ENCODE results near the gene PTPRD. TPM values are rescaled to one million over a fixed set of nuclear protein-coding genes. Genes with fewer than 3 reads are reported as not detected.

The PTPRD gene
- total and polyA plus RNA-seq, 2 of the 4 experiments (the other 2 are of a cell fraction), result 0.07 to 0.18 TPM

DNA sequence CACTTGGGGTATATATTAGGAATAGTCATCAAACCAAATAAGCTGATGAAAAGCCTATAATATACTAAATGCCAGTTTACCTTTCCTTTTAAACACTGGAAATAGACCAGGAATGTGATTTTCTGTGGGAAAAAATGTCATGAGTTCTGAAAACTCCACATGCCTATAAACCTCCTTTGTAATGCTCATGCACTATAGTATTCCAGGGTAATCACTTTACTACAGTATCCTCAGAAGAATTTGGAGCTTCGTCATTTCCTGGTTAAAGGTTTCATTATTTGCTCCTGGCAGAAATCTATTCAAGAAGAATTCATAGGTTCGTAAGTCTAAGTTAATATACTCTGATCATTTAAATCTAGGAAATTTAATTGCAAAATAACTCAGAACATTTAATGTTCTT is 1736.5 kb downstream of the PTPRD start:
- Histone ChIP-seq H2BK120ac (ENCODE audit: low read depth, low read length) (no peak overlapping the region), H3K27me3 (ENCODE audit: control insufficient read depth, insufficient read depth, low read length) (no peaks in the 10 kb centered on the region), H4K5ac (ENCODE audit: low read depth, low read length) (no peak overlapping the region), H3K27ac (ENCODE audit: insufficient read depth, low read length) (no peak overlapping the region), H3K4me2 (ENCODE audit: low read depth, low read length) (no peak overlapping the region), H3K9me1 (ENCODE audit: insufficient read depth, low read length) (no peaks in the 10 kb centered on the region), H3K4me3 (ENCODE audit: insufficient read depth, low read depth, low read length) (no peak overlapping the region), H3K23ac (ENCODE audit: low read depth, low read length) (no peak overlapping the region), H3K18ac (ENCODE audit: low read depth, low read length) (no peak overlapping the region), H3K9me3 (ENCODE audit: control insufficient read depth, insufficient read depth, low read length) (no peaks in the 10 kb centered on the region; the same call in 1 of the 2 replicates), H4K8ac (ENCODE audit: low read depth in 2 of 2, low read length in 2 of 2) (no peak overlapping the region), H2BK5ac (ENCODE audit: low read depth, low read length, poor library complexity, severe bottlenecking) (no peak overlapping the region), H3K9ac (ENCODE audit: low read depth, low read length) (no peak overlapping the region), H2BK15ac (ENCODE audit: low read depth, low read length) (no peak overlapping the region), H3K14ac (replicated peaks; ENCODE audit: low read depth, low read length) (no peak overlapping the region), H2AK5ac (ENCODE audit: low read depth, low read length) (no peak overlapping the region), H2AFZ (replicated peaks; ENCODE audit: low read length, poor library complexity) (no peak overlapping the region), H4K91ac (ENCODE audit: insufficient read depth, low read depth, low read length) (no peak overlapping the region), H3K56ac (ENCODE audit: extremely low read depth, insufficient read depth, low read length) (no peak overlapping the region), H3K79me1 (ENCODE audit: low read depth in 1 of 2, low read length in 2 of 2) (no peaks in the 10 kb centered on the region), H3K4ac (ENCODE audit: low read depth, low read length) (no peak overlapping the region), H2AK9ac (replicated peaks; ENCODE audit: low read depth, low read length, poor library complexity) (no peak overlapping the region), H2BK20ac (ENCODE audit: low read depth, low read length) (no peak overlapping the region), H3K36me3 (ENCODE audit: control insufficient read depth, insufficient read depth, low read length) (no peaks in the 10 kb centered on the region), H3K4me1 (ENCODE audit: control insufficient read depth, insufficient read depth, low read length) (no peaks in the 10 kb centered on the region), H4K20me1 (ENCODE audit: insufficient read depth, low read length) (no peaks in the 10 kb centered on the region)
- intact Hi-C loops (cut with micrococcal nuclease) (no loop called here), in situ Hi-C loops (cut with MboI; ENCODE audit: low sequenced_read_pairs) (no loop called here), dilution Hi-C loops (cut with HindIII; ENCODE audit: low sequenced_read_pairs, unreplicated experiment) (no loop called here)
- TF ChIP-seq CEBPB (IDR thresholded peaks at IDR 0.05; ENCODE audit: low read depth, low read length), result no peak
- DNase-seq (no peak), ATAC-seq (ENCODE audit: low read depth) (no peak)
- CTCF ChIA-PET, result no interaction called here
- POLR2A ChIA-PET (ENCODE audit: unreplicated experiment), result no interaction called here
- BruUV-seq (replicated peaks), result no TSS peak
- no CpG with 5 or more reads among the region's 2 CpGs for WGBS, 2 experiments (ENCODE audit: extremely low coverage in 2 of 2, insufficient read length in 1 of 2)
